ENCODE results near the gene BNC1.

GRCh38 chr15:83270176-83270575 is 14.3 kb downstream of the BNC1 start:
- TF ChIP-seq CTCF (IDR thresholded peaks at IDR 0.05) (no peak), EZH2 (IDR thresholded peaks at IDR 0.05) (no peak)

Measured in neural progenitor cell (in vitro differentiated cells).